ENCODE measurements around the gene PXDC1. TPM values are rescaled to one million over a fixed set of nuclear protein-coding genes. Genes with fewer than 3 reads are reported as not detected.

Gene PXDC1
- total and polyA plus RNA-seq, 10 donors = 17.7 to 51.5 (median 32.0) TPM

DNA sequence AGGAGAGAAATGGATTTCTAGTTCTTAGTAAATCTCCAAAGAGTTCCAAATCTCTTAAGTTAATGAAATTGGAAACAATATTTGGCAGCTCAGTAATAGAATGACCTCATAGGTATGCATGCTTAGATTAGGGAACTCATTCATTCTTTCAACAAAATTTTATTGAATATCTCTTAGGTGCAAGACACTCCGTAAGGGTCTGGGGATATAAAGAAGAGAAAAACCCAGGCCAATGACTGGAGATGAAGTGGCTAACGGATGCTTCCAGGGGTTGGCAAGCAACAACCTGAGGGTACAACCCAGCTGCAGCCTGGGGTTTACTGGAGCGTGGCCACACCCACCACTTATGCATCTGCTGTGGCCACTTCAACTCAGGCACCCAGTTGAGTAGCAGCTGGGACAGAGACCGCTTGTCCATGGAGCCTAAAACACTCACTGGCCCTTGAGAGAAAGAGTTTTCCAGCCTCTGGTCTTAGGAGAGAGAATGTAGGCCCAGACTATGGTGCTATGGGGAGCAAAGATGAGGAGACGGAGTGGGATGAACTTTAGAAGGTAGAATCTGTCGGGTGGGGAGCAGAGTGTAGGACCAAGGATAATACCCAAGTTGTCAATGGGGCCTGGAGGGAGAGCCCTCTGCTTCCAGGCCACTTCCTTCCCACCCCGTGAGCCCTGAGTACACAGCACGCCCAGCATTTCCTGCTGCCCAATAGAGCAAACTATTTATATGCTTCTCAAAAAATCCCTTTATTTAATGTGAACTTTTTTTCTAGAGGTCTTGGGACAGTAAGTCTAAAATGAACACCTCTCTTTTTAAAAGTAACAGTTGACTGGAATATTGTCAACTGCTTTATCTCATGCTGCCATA, 46.8 kb upstream of the PXDC1 start:
- DNase-seq = no peak
- Histone ChIP-seq H3K27me3 (replicated peaks in 1 of 7) (no peaks in the 10 kb centered on the region), H3K27ac (peak overlapping the region in 6 of 8 donors; percentile 4 to 69 (median 30)), H3K36me3 (no peaks in the 10 kb centered on the region), H3K4me3 (no peak overlapping the region), H3K4me1 (peaks cover 0 to 48% (median 21%) of the 10 kb centered on the region in 6 donors), H3K9me3 (no peaks in the 10 kb centered on the region)
- intact Hi-C loops (cut with DNase I; ENCODE audit: low total_unique reads) = no loop called here
- TF ChIP-seq POLR2A (IDR thresholded peaks at IDR 0.05) (no peak), POLR2AphosphoS5 (IDR thresholded peaks at IDR 0.05) (peak in 2 of 3 donors; percentile 54), CTCF (IDR thresholded peaks at IDR 0.05 in 8 of 11, conservative IDR thresholded peaks at IDR 0.05 in 3 of 11) (no peak)
- WGBS, 5 donors = 59 to 64% (median 62%) methylated on average over 8 of the region's 8 CpGs

- Histone ChIP-seq H3K4me1 (peaks cover 0 to 48% (median 21%) of the 10 kb centered on the region in 6 donors), H3K27ac (peak overlapping the region in 4 of 8 donors; percentile 37 to 87 (median 62)), H3K9me3 (no peaks in the 10 kb centered on the region), H3K27me3 (replicated peaks in 1 of 7) (no peaks in the 10 kb centered on the region), H3K36me3 (no peaks in the 10 kb centered on the region), H3K4me3 (no peak overlapping the region)
- WGBS, 5 donors = 81 to 94% (median 82%) methylated on average over 7 of the region's 7 CpGs
- no peak for DNase-seq
- TF ChIP-seq CTCF (IDR thresholded peaks at IDR 0.05 in 8 of 11, conservative IDR thresholded peaks at IDR 0.05 in 3 of 11) = no peak
- no peak for TF ChIP-seq POLR2A (IDR thresholded peaks at IDR 0.05)
- no peak for TF ChIP-seq POLR2AphosphoS5 (IDR thresholded peaks at IDR 0.05)
- intact Hi-C loops (cut with DNase I; ENCODE audit: low total_unique reads) = no loop called here
These were observed 45.9 kb upstream of the PXDC1 start for GRCh38 chr6:3797231-3798054.

GRCh38 chr6:3796719-3797041, 45.2 kb upstream of the PXDC1 start:
- 70 to 90% (median 87%) methylated on average over 2 of the region's 2 CpGs for WGBS, 5 donors
- Histone ChIP-seq H3K4me3 (no peak overlapping the region), H3K27me3 (replicated peaks in 1 of 7) (no peaks in the 10 kb centered on the region), H3K36me3 (no peaks in the 10 kb centered on the region), H3K27ac (peak overlapping the region in 6 of 8 donors; percentile 27 to 87 (median 44)), H3K4me1 (peaks cover 0 to 51% (median 21%) of the 10 kb centered on the region in 6 donors), H3K9me3 (no peaks in the 10 kb centered on the region)
- intact Hi-C loops (cut with DNase I; ENCODE audit: low total_unique reads) = no loop called here
- TF ChIP-seq POLR2A (IDR thresholded peaks at IDR 0.05) (no peak), POLR2AphosphoS5 (IDR thresholded peaks at IDR 0.05) (no peak), CTCF (IDR thresholded peaks at IDR 0.05 in 8 of 11, conservative IDR thresholded peaks at IDR 0.05 in 3 of 11) (no peak)
- DNase-seq = no peak
